Fibroblast of peridontal ligament (primary cell): ENCODE measurements around the gene ADIPOR1.
A peak's percentile ranks its signal among the peaks of the same experiment; 100 is the strongest.
"Not testable (repeated sequence)": the region's sequence is repeated elsewhere in the genome, so short reads cannot be mapped to it uniquely, and the experiment has no call there.

Experiments used
- DNase-seq: peaks from one replicate; pipeline ENCODE4 v3.0.0-alpha.2; 2010; ENCODE audit errors: extremely low read depth

ADIPOR1 gene, protein sequence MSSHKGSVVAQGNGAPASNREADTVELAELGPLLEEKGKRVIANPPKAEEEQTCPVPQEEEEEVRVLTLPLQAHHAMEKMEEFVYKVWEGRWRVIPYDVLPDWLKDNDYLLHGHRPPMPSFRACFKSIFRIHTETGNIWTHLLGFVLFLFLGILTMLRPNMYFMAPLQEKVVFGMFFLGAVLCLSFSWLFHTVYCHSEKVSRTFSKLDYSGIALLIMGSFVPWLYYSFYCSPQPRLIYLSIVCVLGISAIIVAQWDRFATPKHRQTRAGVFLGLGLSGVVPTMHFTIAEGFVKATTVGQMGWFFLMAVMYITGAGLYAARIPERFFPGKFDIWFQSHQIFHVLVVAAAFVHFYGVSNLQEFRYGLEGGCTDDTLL

DNA sequence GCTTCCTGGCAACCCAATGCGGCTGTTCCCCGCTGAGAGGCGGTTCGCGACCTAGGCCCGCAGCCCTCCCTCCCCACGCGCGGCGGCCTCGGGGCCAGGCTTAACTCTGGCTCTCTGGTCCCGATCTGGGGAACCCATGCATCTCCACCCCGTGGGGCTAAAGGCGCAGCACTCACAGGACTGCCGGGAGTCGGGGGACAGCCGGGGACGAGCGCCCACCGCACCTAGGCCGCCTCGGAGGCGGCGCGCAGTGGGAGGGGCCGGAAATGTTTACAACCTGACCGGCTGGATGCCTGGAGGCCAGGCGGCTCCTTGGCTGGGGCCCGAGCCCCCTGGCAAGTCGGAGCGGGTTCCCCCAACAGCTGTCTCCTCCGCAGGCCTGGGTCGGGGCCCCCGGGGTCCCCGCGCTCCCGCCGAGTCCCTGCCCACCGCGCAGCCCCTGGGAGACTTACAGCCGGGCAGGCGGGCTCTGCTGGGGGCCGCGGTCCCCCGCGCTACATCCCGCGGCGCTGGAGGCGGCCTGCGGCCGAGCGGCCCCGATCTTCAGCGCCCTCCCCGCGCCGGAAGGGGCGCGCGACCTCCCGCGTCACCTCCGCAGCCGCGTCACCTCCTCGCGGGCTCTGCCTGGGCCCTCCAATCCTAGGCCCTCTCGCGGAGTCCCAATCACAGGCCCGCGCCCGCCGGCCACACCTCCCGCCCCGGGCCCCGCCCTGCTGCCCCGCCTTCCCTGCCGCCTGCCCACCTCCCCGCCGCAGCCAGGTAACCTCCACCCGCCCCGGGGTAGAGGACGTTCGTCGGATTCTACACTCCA lies at the start of gene ADIPOR1:
TSS of gene ADIPOR1 (minus strand) at position 580 of the 811 bp plus-strand sequence. CDS start 7,242 bp downstream, outside the sequence.
- peak; percentile 68 for DNase-seq

DNA sequence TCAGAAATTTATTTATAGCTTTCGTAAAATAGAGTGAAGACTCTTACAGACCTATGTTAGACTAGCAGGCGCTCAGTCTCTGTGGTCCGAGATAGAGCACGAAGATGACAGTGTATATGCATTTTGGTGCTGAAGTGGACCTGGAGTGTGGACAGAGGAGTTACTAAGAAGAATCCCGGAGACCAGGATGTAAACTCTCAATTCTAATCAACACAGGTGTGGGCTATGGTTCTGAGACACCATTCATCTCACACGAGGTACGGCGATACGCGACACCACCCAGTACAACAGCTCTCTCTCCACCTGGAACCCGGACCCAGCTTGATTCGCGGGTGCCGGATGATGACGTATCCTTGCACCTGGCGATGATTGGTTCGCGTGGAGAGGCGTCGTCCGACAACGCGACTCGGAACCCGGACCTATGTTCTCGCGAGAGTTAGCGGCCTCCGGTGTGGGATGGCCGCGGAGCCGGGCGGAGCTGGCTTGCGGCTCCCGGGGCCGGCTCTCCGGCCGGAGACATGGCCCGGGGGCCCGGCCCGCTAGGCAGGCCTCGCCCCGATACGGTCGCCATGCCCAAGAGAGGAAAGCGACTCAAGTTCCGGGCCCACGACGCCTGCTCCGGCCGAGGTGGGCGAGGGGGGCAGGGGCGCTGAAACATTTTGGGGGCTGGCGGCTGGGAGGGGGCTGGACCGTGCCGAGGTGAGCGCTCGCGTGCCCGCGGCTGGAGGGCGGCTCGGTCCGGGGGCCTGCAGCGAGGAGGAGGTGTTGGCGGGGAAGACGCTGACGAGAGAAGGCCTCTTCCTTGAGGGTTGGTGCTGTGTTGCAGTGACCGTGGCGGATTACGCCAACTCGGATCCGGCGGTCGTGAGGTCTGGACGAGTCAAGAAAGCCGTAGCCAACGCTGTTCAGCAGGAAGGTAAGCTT lies 49.1 kb upstream of the ADIPOR1 start, which contains the start of gene TMEM183A:
TSS of gene TMEM183A (plus strand) at position 427 of the 924 bp plus-strand sequence. CDS start at position 519, 92 bp downstream.
- peak; percentile 97 for DNase-seq

DNA sequence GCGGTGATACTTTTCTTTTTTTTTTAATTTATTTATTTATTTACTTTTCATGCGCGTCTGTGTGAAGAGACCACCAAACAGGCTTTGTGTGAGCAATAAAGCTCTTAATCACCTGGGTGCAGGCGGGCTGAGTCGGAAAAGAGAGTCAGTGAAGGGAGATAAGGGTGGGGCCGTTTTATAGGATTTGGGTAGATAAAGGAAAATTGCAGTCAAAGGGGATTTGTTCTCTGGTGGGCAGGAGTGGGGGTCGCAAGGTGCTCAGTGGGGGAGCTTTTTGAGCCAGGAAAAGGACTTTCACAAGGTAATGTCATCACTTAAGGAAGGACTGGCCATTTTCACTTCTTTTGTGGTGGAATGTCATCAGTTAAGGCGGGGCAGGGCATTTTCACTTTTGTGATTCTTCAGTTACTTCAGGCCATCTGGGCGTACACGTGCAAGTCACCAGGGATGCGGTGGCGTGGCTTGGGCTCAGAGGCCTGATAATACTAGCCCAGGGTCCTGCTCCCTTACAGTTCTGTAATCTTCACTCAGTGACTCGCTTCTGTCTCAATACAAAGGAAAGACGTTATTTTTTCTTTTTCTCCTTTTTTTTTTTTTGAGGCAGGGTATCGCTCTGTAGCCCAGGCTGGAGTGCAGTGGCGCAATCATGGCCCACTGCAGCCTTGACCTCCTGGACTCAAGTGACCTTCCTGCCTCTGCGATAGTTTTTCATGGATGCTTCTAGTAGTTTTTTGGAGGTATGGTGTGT lies 47.5 kb upstream of the ADIPOR1 start:
- not testable (repeated sequence) for DNase-seq

DNA sequence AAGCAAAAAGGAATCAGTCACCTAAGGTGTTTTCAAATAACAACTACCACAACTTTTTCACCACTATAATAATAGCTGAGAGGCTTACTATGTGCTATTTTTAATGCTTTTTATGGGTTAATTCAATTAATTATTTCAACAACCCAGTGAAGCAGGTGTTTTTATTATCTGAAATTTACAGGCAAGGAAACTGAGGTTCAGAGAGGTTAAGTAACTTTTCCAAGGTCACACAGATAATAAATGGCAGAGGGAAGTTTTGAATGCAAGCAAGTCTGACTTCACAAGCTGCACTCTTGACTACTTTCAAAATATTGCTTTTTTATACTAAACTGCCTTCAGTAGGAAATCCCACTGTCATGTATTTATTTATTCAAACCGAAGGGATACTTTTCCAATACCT lies 44.8 kb upstream of the ADIPOR1 start:
- no peak for DNase-seq

DNA sequence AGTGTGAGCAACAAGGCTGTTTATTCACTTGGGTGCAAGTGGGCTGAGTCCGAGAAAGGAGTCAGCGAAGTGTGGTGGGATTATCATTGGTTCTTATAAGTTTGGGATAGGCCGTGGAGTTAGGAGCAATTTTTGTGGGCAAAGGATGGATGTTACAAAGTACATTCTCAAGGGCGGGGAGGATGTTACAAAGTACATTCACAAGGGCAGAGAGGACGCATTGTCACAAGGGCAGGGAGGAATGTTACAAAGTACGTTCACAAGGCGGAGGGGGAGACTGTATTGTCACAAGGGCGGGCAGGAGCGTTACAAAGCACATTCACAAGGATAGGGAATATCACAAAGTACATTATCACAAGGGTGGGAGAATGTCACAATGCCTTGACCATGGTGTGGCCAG lies 43.9 kb upstream of the ADIPOR1 start:
- no peak for DNase-seq

DNA sequence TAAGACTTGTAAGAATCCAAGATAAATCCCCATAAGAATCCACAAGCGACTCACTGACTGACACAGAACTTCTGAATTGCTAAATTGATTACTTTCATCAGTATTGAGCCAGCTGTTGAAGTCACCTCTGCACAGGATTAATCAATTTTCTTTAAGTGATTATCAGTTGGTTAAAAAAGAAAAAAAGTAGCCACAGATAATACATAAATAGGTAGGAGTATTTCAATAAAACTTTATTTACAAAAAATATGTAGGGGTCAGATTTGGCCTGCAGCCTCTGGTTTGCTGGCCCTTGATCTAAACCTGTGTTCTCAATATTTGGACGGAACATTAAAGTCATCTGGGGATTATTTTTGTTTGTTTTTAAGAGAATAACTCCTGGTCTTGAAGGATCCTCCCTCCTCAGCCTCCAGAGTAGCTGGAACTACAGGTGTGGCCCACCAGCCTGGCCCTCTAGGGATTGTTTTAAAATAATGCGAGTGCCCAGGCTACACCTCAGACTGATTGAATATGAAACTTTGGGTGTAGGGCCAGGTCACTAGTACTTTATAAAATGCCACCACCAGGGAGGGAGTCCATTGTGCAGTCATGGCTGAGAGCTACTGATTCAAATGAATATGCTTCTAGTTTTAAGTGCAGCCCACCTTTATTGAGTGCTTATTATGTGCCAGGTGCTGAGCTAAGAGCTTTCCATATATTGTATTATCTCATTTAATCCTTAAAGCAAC lies 42.3 kb upstream of the ADIPOR1 start:
- no peak for DNase-seq

DNA sequence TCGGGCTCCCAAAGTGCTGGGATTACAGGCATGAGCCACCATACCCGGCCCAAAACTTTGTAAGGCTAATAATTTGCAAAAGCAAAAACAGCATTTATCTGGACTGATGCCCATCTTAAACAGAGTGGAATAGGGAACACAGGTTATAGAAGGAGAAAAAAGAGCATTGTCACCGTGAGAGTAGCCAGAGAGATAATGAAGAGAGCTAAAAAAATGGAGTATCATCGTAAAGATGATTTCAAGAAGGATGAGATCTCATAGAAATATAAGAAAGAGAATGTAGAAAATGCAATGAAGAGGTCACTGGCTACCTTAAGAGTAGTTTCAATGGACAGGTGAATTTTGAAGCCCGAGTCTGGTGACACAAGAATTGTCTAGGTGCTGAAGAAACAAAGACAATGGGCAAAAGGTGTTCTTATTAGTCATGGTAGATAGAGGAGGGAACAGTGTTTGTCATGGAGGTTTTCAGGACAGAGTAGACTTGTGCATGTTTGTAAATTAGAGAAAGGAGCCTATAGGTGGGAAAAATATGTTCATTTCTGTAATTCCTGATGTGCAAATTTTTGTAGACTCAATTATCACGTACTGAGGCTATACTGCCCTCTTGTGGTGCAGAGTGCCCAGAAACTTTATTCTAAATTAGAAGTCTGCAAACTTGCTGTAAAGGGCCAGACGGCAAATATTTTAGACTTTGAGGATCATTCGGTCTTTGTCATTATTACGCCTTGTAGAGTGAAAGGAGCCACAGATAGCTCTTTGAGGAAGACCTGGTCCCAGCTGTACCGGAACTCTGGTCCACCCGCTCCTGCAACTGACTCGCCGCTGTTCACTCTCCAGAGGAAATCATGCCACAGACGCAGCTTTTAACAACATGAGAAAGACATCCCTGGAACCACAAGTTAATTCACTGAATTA lies 41.0 kb upstream of the ADIPOR1 start:
- peak; percentile 69 for DNase-seq

DNA sequence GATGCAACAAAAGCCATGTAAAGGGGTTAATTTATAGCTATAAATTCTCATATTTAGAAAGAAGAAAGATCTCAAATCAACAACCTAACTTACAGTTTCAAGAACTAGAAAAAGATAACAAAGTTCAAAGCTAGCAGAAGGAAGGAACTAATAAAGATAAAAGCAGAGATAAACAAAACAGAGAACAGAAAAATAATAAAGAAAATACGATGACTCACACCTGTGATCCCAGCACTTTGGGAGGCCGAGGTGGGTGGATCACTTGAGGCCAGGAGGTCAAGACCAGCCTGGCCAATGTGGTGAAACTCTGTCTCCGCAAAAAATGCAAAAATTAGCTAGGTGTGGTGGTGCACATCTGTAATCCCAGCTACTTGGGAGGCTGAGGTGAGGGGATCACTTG lies 36.6 kb upstream of the ADIPOR1 start:
- no peak for DNase-seq

DNA sequence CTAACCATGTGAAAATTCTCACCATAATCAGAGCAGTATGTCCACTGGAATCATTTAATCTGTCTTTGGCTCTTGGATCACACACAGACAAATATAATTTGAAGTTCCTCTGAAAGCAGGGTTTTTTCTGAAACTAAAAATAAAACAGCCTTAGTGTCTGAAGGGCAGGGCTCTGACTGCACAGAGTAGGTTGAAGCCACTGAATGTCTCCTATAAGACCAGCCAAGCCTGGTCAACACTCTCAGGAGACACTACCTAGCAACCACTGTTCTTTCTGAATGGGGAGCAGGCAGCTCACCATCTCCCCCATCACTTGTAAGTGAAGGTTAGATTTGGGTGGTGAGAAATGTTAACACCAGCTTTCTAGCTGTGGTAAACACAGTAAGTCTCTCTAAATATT lies 33.0 kb upstream of the ADIPOR1 start:
- DNase-seq, result no peak

DNA sequence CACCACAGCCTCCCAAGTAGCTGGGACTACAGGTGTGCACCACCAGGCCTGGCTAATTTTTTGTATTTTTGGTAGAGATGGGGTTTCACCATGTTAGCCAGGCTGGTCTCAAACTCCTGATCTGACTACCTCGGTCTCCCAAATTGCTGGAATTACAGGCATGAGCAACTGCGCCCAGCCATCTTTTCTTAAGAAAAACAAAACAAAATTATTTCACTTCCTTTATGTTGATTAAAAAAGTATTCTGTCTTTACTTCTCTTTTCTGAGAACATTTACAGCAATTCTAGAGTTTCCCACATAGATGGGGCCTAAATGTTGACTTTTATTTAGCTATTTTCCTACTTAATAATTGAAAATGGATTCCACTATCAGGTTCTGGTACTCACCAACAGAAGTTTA lies 31.8 kb upstream of the ADIPOR1 start:
- DNase-seq, result no peak

DNA sequence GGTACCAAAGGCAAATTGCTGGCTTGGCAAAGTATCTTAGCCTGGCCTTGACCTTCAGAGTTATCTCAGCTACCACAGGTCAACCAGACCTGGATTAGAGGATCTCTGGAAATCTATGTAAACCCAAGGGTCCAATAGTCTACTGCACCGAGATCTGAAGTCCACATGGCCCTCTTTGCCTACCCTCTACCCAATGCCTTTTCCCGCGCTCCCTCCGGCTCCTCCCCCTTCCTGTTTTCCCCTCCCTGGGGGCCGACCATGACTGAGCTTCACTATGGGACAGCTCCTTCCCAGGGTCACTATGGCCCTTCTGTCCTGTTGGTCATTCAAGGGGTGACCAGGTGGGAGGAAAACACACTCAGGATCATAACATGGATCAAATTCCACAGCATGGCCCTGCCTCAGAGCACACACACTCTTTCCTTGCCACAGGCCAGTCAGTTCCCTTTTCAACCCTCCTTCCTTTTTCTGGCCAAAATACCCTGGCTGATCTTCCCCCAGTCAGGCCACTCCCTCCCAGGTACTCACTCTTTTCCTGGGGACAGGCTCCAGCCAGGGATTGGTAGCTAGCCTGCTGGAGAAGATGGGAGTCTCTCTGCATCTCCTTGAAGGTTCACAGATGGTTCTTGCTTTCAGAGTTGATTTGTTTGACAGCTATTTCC lies 29.9 kb upstream of the ADIPOR1 start:
- no peak for DNase-seq

DNA sequence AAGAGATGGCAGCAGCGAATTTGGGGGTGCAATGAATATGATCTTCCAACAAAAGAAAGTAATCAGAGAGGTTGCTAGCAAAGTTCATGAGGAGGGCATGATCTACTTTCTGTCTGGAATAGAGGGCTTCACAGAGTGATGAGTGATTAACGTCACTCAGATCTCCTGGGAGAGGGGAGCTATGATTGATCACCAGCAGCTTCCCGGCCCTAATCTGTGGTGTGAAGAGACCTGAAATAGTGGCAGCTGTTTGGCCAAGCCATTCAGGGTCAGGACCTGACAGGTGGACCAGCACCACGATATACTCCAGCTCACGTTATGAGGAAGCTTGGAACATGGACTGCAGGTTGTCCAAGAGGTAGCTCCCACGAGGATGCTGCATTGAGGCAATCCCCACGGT lies 29.1 kb upstream of the ADIPOR1 start:
- DNase-seq, result no peak

DNA sequence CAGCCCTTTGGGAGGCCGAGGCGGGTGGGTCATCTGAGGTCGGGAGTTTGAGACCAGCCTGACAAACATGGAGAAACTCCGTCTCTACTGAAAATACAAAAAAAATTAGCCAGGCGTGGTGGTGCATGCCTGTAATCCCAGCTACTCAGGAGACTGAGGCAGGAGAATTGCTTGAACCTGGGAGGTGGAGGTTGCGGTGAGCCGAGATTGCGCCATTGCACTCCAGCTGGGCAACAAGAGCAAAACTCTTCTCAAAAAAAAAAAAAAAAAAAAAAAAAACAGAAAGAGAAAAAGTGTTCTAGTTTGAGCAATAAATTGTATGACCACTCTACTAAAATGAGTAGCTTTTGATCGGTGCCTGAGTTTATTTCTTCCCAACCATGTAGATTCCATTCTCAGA lies 28.0 kb upstream of the ADIPOR1 start:
- not testable (repeated sequence) for DNase-seq

DNA sequence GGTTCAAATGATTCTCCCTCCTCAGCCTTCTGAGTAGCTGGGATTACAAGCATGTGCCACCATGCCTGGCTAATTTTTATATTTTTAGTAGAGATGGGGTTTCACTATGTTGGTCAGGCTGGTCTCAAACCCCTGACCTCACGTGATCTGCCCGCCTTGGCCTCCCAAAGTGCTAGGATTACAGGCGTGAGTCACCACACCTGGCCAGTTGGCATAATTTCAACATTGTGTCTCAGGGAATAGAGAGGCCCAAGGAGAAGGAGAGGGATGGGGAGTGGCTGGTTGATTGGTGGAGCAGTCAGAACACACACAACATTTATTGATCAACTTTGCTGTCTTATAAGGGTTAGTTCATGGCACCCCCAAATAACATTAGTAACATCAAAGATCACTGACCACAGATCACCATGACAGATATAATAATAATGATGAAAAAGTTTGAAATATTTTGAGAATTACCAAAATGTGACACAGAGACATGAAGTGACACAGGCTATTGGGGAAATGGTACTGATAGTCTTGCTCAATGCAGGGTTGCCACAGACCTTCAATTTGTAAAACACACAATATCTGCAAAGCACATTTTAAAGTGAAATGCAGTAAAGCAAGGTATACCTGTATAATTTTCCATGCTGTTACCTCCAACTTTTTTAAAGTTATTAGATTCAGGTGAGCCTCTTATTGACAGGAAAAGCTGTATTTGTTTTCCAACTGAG lies 24.8 kb upstream of the ADIPOR1 start:
- DNase-seq, result no peak

DNA sequence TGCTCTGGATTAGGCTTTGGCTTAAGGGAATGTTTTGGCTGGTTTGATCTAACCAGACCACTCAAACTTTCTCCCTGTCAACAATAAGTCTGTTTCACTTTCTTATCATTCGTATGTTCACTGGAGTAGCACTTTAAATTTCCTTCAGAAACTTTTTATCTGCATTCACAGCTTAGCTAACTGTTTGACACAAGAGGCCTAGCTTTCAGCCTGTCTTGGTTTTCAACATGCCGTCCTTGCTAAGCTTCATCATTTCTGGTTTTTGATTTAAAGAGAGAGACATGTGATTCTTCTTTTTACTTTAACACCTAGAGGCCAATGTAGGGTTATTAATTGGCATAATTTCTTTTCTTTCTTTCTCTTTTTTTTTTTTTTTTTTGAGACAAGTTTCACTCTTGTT lies 23.8 kb upstream of the ADIPOR1 start:
- no peak for DNase-seq

DNA sequence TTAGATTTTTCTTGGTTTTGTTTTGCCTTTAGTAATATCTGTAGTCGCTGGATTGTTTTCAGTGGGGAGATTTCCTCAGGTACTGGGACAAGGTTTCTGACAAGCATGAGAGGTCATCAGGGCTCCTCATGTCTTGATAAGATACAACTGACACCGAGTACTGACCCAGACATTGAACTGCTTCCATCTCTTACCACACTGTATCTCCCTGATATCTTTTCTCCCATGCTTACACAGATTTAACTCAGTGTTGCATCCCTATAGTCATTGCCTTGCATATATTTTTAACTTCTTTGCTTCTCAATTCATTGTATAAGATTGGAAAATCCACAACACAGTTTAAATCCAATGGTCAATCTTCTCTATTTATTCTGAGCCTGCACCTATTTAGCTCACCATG lies 21.3 kb upstream of the ADIPOR1 start:
- DNase-seq, result no peak

DNA sequence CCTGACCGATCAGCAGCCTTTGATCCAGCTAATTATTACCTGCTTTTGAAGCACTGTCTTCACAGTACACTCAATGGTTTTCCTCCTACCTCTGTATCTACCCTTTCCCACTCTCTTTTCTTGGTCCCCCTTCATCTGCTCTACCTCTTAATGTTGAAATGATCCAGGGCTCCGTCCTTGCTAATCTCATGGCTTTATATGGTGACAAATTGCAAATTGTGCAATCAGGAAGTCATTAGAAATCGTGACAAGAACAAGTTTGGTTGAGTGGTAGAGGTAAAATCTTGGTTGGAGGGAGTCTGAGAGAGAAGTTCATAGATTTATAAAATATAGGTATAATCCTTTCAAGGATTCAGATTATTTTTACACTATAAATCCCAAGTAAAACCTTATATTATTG lies 18.5 kb upstream of the ADIPOR1 start:
- no peak for DNase-seq

DNA sequence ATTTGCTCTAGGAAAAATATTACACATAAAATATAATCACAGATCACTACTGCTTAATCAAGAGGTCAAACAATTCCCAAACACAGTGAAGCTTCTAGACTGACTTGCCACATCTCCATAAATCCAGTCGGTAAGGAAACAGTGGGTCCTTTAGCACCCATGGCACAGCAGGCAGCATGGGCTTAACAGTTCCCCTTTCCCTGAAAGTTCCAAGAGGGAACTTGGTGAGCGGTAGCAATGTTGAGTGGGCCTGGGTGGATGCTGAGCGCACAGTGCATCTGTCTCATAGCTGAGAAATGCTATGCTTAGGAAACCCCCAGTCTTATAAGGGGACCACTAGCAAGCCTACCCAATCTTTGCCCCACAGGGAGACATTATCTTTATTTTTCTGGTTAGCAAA lies 16.7 kb upstream of the ADIPOR1 start:
- no peak for DNase-seq
